IMR-90 (cell line): Measurements from ENCODE around the gene MATN3. TPM values are rescaled to one million over a fixed set of nuclear protein-coding genes. Genes with fewer than 3 reads are reported as not detected.

Experiments
- ATAC-seq: fragments of 200-7000 bp; cut with Tn5 transposase; 2 replicates; pipeline ENCODE4 v1.9.1; 2020; ENCODE audit warnings: low read depth, mild to moderate bottlenecking, moderate library complexity
- BruUV-seq: library from RNA; stranded (reverse); fragments of 400-500 nt; replicated peaks from 2 replicates; lab custom pipeline; 2021; lab: Mats Ljungman, UMichigan
- CTCF ChIA-PET: fragments of 300-600 bp; formaldehyde crosslinking; extraction: SDS; loops from one replicate; lab custom pipeline; 2021; ENCODE audit warnings: antibody characterized with exemption; lab: Yijun Ruan, JAX
- POLR2A ChIA-PET: fragments of 300-600 bp; sonication (Branson Sonifier 250); formaldehyde crosslinking; loops from one replicate; lab custom pipeline; 2022; ENCODE audit warnings: antibody characterized with exemption; ENCODE audit not compliant: unreplicated experiment; lab: Charles Lee
- DNase-seq: peaks from one replicate; pipeline ENCODE4 v3.0.0; 2013
- H2AFZ ChIP-seq: replicated peaks from 2 replicates; pipeline ENCODE3; 2013; ENCODE audit warnings: low read length, mild to moderate bottlenecking; ENCODE audit not compliant: poor library complexity
- H2AK5ac ChIP-seq: 2 replicates; pipeline ENCODE4 v1.6.1; 2013; ENCODE audit warnings: low read depth, low read length, inconsistent platforms
- H2AK9ac ChIP-seq: replicated peaks from 2 replicates; pipeline ENCODE3; 2013; ENCODE audit warnings: mild to moderate bottlenecking, low read depth, low read length, moderate library complexity; ENCODE audit not compliant: poor library complexity
- H2BK120ac ChIP-seq: 2 replicates; pipeline ENCODE4 v1.6.1; 2013; ENCODE audit warnings: low read depth, low read length, inconsistent platforms
- H2BK15ac ChIP-seq: 3 replicates; pipeline ENCODE4 v1.6.1; 2013; ENCODE audit warnings: low read depth, low read length, inconsistent platforms
- H2BK20ac ChIP-seq: 2 replicates; pipeline ENCODE4 v1.6.1; 2013; ENCODE audit warnings: low read depth, mild to moderate bottlenecking, inconsistent platforms, low read length, moderate library complexity
- H2BK5ac ChIP-seq: 2 replicates; pipeline ENCODE4 v1.6.1; 2013; ENCODE audit warnings: mild to moderate bottlenecking, low read depth, low read length, inconsistent platforms; ENCODE audit not compliant: poor library complexity, severe bottlenecking
- H3K14ac ChIP-seq: replicated peaks from 2 replicates; pipeline ENCODE4 v1.6.1; 2013; ENCODE audit warnings: low read depth, low read length, inconsistent platforms
- H3K18ac ChIP-seq: 2 replicates; pipeline ENCODE4 v1.6.1; 2013; ENCODE audit warnings: low read depth, low read length, control low read depth
- H3K23ac ChIP-seq: 2 replicates; pipeline ENCODE4 v1.6.1; 2013; ENCODE audit warnings: low read depth, low read length, inconsistent platforms
- H3K27ac ChIP-seq: 2 replicates; pipeline ENCODE4 v1.5.1; 2013; ENCODE audit warnings: mild to moderate bottlenecking, control low read depth, low read length; ENCODE audit not compliant: insufficient read depth
- H3K27me3 ChIP-seq: 2 replicates; pipeline ENCODE4 v1.6.1; 2013; ENCODE audit warnings: low read length; ENCODE audit not compliant: control insufficient read depth, insufficient read depth
- H3K36me3 ChIP-seq: 2 replicates; pipeline ENCODE4 v1.6.1; 2013; ENCODE audit warnings: low read length, mixed read lengths; ENCODE audit not compliant: control insufficient read depth, insufficient read depth
- H3K4ac ChIP-seq: 2 replicates; pipeline ENCODE4 v1.6.1; 2013; ENCODE audit warnings: low read depth, low read length, inconsistent platforms
- H3K4me1 ChIP-seq: 2 replicates; pipeline ENCODE4 v1.6.1; 2013; ENCODE audit warnings: low read length, mixed read lengths; ENCODE audit not compliant: control insufficient read depth, insufficient read depth
- H3K4me2 ChIP-seq: 2 replicates; pipeline ENCODE4 v1.6.1; 2013; ENCODE audit warnings: low read depth, mild to moderate bottlenecking, control low read depth, low read length, moderate library complexity
- H3K4me3 ChIP-seq: 2 replicates; pipeline ENCODE4 v1.5.1; 2013; ENCODE audit warnings: low read depth, mild to moderate bottlenecking, control low read depth, low read length, moderate library complexity; ENCODE audit not compliant: insufficient read depth
- H3K56ac ChIP-seq: 2 replicates; pipeline ENCODE4 v1.6.1; 2013; ENCODE audit warnings: low read length, inconsistent platforms; ENCODE audit not compliant: insufficient read depth; ENCODE audit errors: extremely low read depth
- H3K79me1 ChIP-seq, 2 experiments: 2 replicates each; pipeline ENCODE4 v1.6.1; 2013; ENCODE audit warnings: low read length in 2 of 2, inconsistent platforms in 1 of 2, low read depth in 1 of 2
- H3K9ac ChIP-seq: 2 replicates; pipeline ENCODE4 v1.6.1; 2013; ENCODE audit warnings: low read depth, low read length, control low read depth
- H3K9me1 ChIP-seq: 2 replicates; pipeline ENCODE4 v1.6.1; 2013; ENCODE audit warnings: low read length, inconsistent platforms; ENCODE audit not compliant: insufficient read depth
- H3K9me3 ChIP-seq: 2 replicates; pipeline ENCODE4 v1.6.1; 2013; ENCODE audit warnings: low read length; ENCODE audit not compliant: control insufficient read depth, insufficient read depth
- H4K20me1 ChIP-seq: 2 replicates; pipeline ENCODE4 v1.6.1; 2013; ENCODE audit warnings: low read length, inconsistent platforms; ENCODE audit not compliant: insufficient read depth
- H4K5ac ChIP-seq: 2 replicates; pipeline ENCODE4 v1.6.1; 2013; ENCODE audit warnings: mild to moderate bottlenecking, low read depth, low read length, control low read depth
- H4K8ac ChIP-seq, 2 experiments: 2 replicates each; pipeline ENCODE4 v1.6.1; 2013; ENCODE audit warnings: low read depth in 2 of 2, low read length in 2 of 2, control low read depth in 1 of 2, inconsistent platforms in 1 of 2
- H4K91ac ChIP-seq: 2 replicates; pipeline ENCODE4 v1.6.1; 2013; ENCODE audit warnings: low read depth, low read length, inconsistent platforms; ENCODE audit not compliant: insufficient read depth
- BHLHE40 ChIP-seq: fragments of 150-350 bp; IDR thresholded peaks from 2 replicates; pipeline ENCODE4 v1.6.1; 2016; ENCODE audit warnings: mild to moderate bottlenecking, low read depth, low read length
- CTCF ChIP-seq: conservative IDR thresholded peaks from 2 replicates; pipeline ENCODE4 v1.5.1; 2012; ENCODE audit warnings: mild to moderate bottlenecking, low read depth, low read length, improper control_type of control experiment
- RCOR1 ChIP-seq: IDR thresholded peaks from 2 replicates; pipeline ENCODE4 v1.6.1; 2012; ENCODE audit warnings: mild to moderate bottlenecking, low read length, improper control_type of control experiment; ENCODE audit not compliant: insufficient replicate concordance
- RFX5 ChIP-seq: IDR thresholded peaks from 2 replicates; pipeline ENCODE4 v1.8.0; 2012; ENCODE audit warnings: low read depth, mild to moderate bottlenecking, low read length, moderate library complexity
- WGBS, 2 experiments: methylation state at CpG; one replicate each; pipeline versions ENCODE4 v1.1.5 to v1.1.7; 2013; ENCODE audit warnings: missing lambda C conversion rate in 2 of 2; ENCODE audit not compliant: insufficient read length in 1 of 2; ENCODE audit errors: extremely low coverage in 2 of 2; 5-methylcytosine and 5-hydroxymethylcytosine counted together
- dilution Hi-C: fragments of 300-500 bp; cut with HindIII; formaldehyde crosslinking; loops from one replicate; pipeline ENCODE4 v1.14.3; 2018; ENCODE audit warnings: low sequenced_read_pairs; ENCODE audit not compliant: unreplicated experiment
- in situ Hi-C: fragments of 300-500 bp; cut with MboI; formaldehyde crosslinking; loops from 3 replicates; pipeline ENCODE4 v1.14.3; 2019; ENCODE audit warnings: low sequenced_read_pairs, inconsistent platforms, mixed read lengths
- intact Hi-C: fragments of 100-400 bp; cut with micrococcal nuclease; formaldehyde crosslinking; loops from 2 replicates; pipeline ENCODE4 v1.10.0; 2022
- polyA plus RNA-seq, 3 experiments: library from polyadenylated mRNA; depleted of rRNA; stranded (reverse); fragments of >200 nt; gene quantifications; 2 replicates each; pipeline ENCODE4 v1.2.3, GENCODE V29; 2012; ENCODE audit warnings: low replicate concordance in 1 of 3
- total RNA-seq: library from RNA; depleted of rRNA; stranded (reverse); fragments of >200 nt; gene quantifications from 2 replicates; pipeline ENCODE4 v1.2.3, GENCODE V29; 2012
- TF ChIP-seq, protein P1 (sequence below): fragments of 150-350 bp; IDR thresholded peaks from 2 replicates; pipeline ENCODE4 v1.6.1; 2017; ENCODE audit warnings: mild to moderate bottlenecking, antibody characterized with exemption, low read length, low read depth

MATN3 gene
- total and polyA plus RNA-seq, 2 of the 4 experiments (the other 2 are of a cell fraction) = 0.90 to 3.0 TPM

DNA sequence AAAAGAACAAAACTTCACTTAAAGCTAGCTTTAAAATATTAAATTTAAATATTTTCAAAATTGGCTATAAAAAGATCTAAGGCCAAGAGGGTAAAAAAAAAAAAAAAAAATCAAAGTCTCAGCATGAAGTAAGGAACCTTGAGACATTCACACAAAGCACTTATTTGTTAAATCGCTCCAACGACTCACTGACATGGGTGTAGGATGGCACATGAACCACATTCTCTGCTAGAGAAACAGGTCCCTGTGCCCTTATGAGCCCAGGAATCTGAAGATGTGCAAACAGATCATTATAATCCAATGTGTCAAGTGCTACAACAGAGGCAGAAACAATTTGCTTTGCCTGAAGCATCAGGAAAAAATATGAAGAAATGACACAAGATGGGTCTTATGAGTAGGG, 25.2 kb upstream of the MATN3 start:
- Histone ChIP-seq H2BK15ac (no peak overlapping the region), H2BK5ac (no peak overlapping the region), H3K18ac (no peak overlapping the region), H3K4ac (no peak overlapping the region), H4K8ac (no peak overlapping the region), H3K9ac (no peak overlapping the region), H2AK9ac (no peak overlapping the region), H2BK120ac (no peak overlapping the region), H3K4me2 (no peak overlapping the region), H3K23ac (peak overlapping the region; percentile 2; the same call in 1 of the 2 replicates), H4K5ac (no peak overlapping the region), H3K4me1 (peaks cover 3% of the 10 kb centered on the region), H3K36me3 (peaks cover 59% of the 10 kb centered on the region), H3K4me3 (no peak overlapping the region), H3K27ac (no peak overlapping the region), H3K14ac (no peak overlapping the region), H4K91ac (no peak overlapping the region), H2AFZ (no peak overlapping the region), H3K79me1 (peaks cover 41 to 74% of the 10 kb centered on the region in 2 experiments), H2BK20ac (no peak overlapping the region), H3K9me1 (peaks cover 10% of the 10 kb centered on the region), H2AK5ac (no peak overlapping the region), H3K27me3 (no peaks in the 10 kb centered on the region), H3K56ac (no peak overlapping the region), H3K9me3 (no peaks in the 10 kb centered on the region), H4K20me1 (peaks cover 54% of the 10 kb centered on the region)
- ATAC-seq (no peak), DNase-seq (no peak)
- ChIA-PET CTCF (interaction anchor here (1.3 kb wide), 1 partner anchor 23 kb away, joined by 3 read pairs; no protein-coding TSS in a partner anchor), POLR2A (interaction anchor here (0.6 kb wide), 1 partner anchor 13 kb away, joined by 3 read pairs; no protein-coding TSS in a partner anchor)
- intact Hi-C loops = no loop called here
- WGBS, 2 experiments = no CpG with 5 or more reads among the region's 2 CpGs
- in situ Hi-C loops = no loop called here
- TF ChIP-seq RFX5 (no peak), CTCF (no peak), RCOR1 (no peak), BHLHE40 (no peak)
- TF ChIP-seq, protein P1, sequence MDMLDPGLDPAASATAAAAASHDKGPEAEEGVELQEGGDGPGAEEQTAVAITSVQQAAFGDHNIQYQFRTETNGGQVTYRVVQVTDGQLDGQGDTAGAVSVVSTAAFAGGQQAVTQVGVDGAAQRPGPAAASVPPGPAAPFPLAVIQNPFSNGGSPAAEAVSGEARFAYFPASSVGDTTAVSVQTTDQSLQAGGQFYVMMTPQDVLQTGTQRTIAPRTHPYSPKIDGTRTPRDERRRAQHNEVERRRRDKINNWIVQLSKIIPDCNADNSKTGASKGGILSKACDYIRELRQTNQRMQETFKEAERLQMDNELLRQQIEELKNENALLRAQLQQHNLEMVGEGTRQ = no peak
- no TSS peak for BruUV-seq
- dilution Hi-C loops = no loop called here
